Measurements from ENCODE around the gene TMC7. TPM values are rescaled to one million over a fixed set of nuclear protein-coding genes. Genes with fewer than 3 reads are reported as not detected.
A peak's percentile ranks its signal among the peaks of the same experiment; 100 is the strongest.

Gene TMC7
- total RNA-seq, 1 donor from 2014 or later: 5.0 TPM

DNA sequence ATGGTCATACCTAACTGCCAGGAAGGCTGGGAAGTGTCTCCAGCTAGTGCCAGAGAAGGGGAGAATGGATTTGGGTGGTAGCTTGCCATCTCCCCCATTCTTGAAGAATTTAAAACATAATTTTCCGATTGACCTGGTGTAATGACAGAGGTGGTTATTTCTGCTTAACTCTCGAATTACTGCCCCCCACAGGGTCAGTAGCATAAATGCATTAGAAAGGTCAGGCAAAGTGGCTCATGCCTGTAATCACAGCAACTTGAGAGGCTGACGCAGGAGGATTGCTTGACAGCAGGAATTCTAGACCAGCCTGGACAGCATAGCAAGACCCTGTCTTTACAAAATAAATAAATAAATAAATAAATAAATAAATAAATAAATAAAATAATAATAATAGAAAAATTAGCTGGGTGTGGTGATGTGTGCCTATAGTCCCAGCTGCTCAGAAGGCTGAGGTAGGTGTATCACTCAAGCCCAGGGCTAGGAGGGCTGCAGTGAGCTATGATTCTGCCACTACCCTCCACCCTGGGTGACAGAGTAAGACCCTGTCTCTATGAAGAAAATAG, 27.5 kb downstream of the TMC7 start:
- intact Hi-C loops (cut with DNase I): no loop called here
- ATAC-seq (no peak), DNase-seq (no peak)
- H3K36me3 ChIP-seq: no peaks in the 10 kb centered on the region
- no peaks in the 10 kb centered on the region for H3K27me3 ChIP-seq
- H3K4me3 ChIP-seq: no peak overlapping the region
- TF ChIP-seq, protein P1, sequence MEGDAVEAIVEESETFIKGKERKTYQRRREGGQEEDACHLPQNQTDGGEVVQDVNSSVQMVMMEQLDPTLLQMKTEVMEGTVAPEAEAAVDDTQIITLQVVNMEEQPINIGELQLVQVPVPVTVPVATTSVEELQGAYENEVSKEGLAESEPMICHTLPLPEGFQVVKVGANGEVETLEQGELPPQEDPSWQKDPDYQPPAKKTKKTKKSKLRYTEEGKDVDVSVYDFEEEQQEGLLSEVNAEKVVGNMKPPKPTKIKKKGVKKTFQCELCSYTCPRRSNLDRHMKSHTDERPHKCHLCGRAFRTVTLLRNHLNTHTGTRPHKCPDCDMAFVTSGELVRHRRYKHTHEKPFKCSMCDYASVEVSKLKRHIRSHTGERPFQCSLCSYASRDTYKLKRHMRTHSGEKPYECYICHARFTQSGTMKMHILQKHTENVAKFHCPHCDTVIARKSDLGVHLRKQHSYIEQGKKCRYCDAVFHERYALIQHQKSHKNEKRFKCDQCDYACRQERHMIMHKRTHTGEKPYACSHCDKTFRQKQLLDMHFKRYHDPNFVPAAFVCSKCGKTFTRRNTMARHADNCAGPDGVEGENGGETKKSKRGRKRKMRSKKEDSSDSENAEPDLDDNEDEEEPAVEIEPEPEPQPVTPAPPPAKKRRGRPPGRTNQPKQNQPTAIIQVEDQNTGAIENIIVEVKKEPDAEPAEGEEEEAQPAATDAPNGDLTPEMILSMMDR (IDR thresholded peaks at IDR 0.05): no peak
- no peaks in the 10 kb centered on the region for H3K4me1 ChIP-seq
- peaks cover 3% of the 10 kb centered on the region for H3K9me3 ChIP-seq
- H3K27ac ChIP-seq: no peak overlapping the region

DNA sequence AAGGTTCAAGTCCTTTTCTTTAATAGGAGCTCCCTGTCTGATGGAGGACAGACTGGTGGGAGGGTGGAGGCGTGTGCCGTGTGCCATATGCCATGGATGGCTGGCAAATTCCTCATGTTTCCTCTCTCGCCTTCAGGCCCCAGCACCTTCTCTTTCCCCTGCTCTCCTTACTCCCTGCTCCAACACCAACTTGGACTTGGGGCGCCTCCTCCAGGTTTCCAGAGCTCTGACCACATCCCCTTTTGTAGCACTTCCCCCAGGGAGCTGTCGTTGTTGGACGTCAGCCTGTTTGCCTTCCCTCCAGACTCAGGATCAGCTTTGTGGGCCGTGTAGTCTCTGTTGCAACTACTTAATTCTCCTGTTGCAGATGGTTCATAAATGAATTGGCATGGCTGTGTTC, 30.7 kb downstream of the TMC7 start:
- peak; percentile 68 for DNase-seq
- ATAC-seq: peak; percentile 96
- Histone ChIP-seq H3K9me3 (peaks cover 3% of the 10 kb centered on the region), H3K27ac (no peak overlapping the region), H3K4me3 (no peak overlapping the region), H3K27me3 (no peaks in the 10 kb centered on the region), H3K36me3 (no peaks in the 10 kb centered on the region), H3K4me1 (no peaks in the 10 kb centered on the region)
- intact Hi-C loops (cut with DNase I): no loop called here
- TF ChIP-seq, protein P1 (IDR thresholded peaks at IDR 0.05): no peak

DNA sequence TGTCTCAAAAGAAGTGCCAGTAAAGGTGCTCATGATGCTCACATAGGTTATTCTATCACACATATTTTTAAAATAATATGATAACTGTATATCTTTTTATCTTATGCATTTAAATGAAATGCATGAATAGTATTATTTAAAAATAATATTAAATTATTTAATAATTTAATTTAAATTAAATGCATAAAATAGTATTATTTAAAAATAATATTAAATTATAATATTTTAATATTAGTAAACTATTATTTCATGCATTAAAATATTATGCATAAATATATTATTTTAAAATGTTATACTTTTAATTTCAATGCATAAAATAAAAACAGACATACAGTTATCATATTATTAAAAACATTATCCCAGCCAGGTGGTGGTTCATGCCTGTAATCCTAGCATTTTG, 33.4 kb downstream of the TMC7 start:
- ATAC-seq: no peak
- DNase-seq: no peak
- intact Hi-C loops (cut with DNase I): no loop called here
- H3K4me1 ChIP-seq: no peaks in the 10 kb centered on the region
- no peaks in the 10 kb centered on the region for H3K36me3 ChIP-seq
- H3K27ac ChIP-seq: no peak overlapping the region
- TF ChIP-seq, protein P1 (IDR thresholded peaks at IDR 0.05): no peak
- H3K27me3 ChIP-seq: no peaks in the 10 kb centered on the region
- no peaks in the 10 kb centered on the region for H3K9me3 ChIP-seq
- H3K4me3 ChIP-seq: no peak overlapping the region

DNA sequence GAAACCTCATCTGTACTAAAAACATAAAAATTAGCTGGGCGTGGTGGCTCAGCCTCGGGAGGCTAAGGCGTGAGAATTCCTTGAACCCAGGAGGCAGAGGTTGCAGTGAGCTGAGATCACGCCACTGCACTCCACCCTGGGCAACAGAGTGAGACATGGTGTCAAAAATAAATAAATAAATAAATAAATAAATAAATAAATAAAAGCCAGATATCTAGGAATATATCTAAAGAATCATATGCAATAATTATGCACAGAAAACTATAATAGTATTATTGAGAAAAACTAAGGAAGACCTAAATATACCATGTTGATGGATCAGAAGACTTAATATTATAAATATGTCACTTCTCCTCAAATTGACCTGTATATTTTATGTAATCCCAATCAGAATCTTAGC, 37.0 kb downstream of the TMC7 start:
- H3K27ac ChIP-seq: no peak overlapping the region
- H3K4me3 ChIP-seq: no peak overlapping the region
- TF ChIP-seq, protein P1 (IDR thresholded peaks at IDR 0.05): no peak
- no peak for ATAC-seq
- H3K27me3 ChIP-seq: no peaks in the 10 kb centered on the region
- H3K4me1 ChIP-seq: no peaks in the 10 kb centered on the region
- no peaks in the 10 kb centered on the region for H3K9me3 ChIP-seq
- no peak for DNase-seq
- no peaks in the 10 kb centered on the region for H3K36me3 ChIP-seq
- intact Hi-C loops (cut with DNase I): no loop called here

DNA sequence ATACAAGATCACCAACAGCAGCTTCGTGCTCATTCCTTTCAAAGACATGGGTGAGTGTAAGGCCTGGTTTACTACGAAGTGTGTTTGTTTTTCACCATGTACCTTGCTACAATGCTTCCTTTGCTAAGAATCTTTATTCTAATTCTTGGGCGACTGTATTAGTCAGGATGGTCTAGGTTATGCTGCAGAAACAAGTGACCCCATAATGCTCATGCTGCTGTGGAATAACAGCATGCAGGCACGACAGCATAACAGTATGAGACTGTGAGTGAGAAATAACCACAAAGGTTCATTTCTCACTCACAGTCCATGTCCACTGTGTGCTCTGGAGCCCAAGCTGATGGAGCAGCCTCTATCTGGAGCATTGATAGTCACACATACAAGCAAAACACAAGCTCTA, 38.0 kb downstream of the TMC7 start:
- TF ChIP-seq, protein P1 (IDR thresholded peaks at IDR 0.05): no peak
- ATAC-seq: no peak
- Histone ChIP-seq H3K36me3 (no peaks in the 10 kb centered on the region), H3K27me3 (no peaks in the 10 kb centered on the region), H3K4me3 (no peak overlapping the region), H3K27ac (no peak overlapping the region), H3K4me1 (no peaks in the 10 kb centered on the region), H3K9me3 (no peaks in the 10 kb centered on the region)
- intact Hi-C loops (cut with DNase I): no loop called here
- no peak for DNase-seq

DNA sequence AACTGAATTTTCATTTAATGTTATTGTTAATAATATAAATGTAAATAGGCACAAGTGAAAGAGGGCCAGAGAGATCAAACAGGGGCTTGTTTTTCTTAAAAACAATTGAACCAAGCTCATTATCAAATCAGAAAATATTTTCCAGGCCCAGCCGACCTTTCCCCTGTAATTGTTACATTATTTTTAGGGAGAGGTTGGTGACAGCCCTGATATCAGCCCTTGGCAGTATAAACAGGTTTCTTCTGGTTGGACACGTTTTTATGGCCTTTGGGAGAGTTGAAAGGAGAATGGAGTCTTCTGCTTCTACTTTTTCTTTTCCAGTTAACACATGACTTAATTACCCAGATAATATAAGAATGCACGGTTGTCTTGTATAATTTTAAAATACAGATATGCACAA, 43.7 kb downstream of the TMC7 start:
- Histone ChIP-seq H3K4me3 (no peak overlapping the region), H3K27me3 (no peaks in the 10 kb centered on the region), H3K36me3 (no peaks in the 10 kb centered on the region), H3K4me1 (no peaks in the 10 kb centered on the region), H3K27ac (no peak overlapping the region), H3K9me3 (no peaks in the 10 kb centered on the region)
- DNase-seq: no peak
- TF ChIP-seq, protein P1 (IDR thresholded peaks at IDR 0.05): no peak
- no peak for ATAC-seq
- intact Hi-C loops (cut with DNase I): no loop called here

Measured in upper lobe of right lung (tissue), 1 donor.